ENCODE data around the gene ZBTB4. TPM values are rescaled to one million over a fixed set of nuclear protein-coding genes. Genes with fewer than 3 reads are reported as not detected.

Gene ZBTB4
- polyA plus RNA-seq, 1 donor from 2014 or later: 8.0 TPM

GRCh38 chr17:7480089-7480384, 606 bp upstream of the ZBTB4 start:
- peak overlapping the region; percentile 98 for H3K9ac ChIP-seq (ENCODE audit: low read length)
- peak overlapping the region; percentile 60 for H2AFZ ChIP-seq (ENCODE audit: low read depth, low read length)
- no peaks in the 10 kb centered on the region for H3K9me3 ChIP-seq (ENCODE audit: low read length)
- peaks cover 51% of the 10 kb centered on the region for H3K79me2 ChIP-seq (replicated peaks; ENCODE audit: insufficient read depth, low read length)
- H3K27me3 ChIP-seq (ENCODE audit: insufficient read depth, low read depth, low read length): no peaks in the 10 kb centered on the region
- peak overlapping the region; percentile 91 for H3K4me3 ChIP-seq (ENCODE audit: low read length)
- H3K9me2 ChIP-seq (ENCODE audit: insufficient read depth, low read length): no peaks in the 10 kb centered on the region
- no peaks in the 10 kb centered on the region for H3K36me3 ChIP-seq (ENCODE audit: insufficient read depth, low read length)
- peak overlapping the region; percentile 97 for H3K27ac ChIP-seq (ENCODE audit: low read length)
- H3F3A ChIP-seq (ENCODE audit: insufficient read depth, low read length, poor library complexity, severe bottlenecking): no peaks in the 10 kb centered on the region
- no peaks in the 10 kb centered on the region for H4K20me1 ChIP-seq (ENCODE audit: insufficient read depth)
- peak overlapping the region; percentile 87 for H3K4me2 ChIP-seq (ENCODE audit: low read length)
- TF ChIP-seq EZH2 (IDR thresholded peaks at IDR 0.05; ENCODE audit: borderline replicate concordance, insufficient read depth, low read length, poor library complexity, severe bottlenecking): no peak
- peak; percentile 39 for TF ChIP-seq TAF1 (IDR thresholded peaks at IDR 0.05; ENCODE audit: low read depth)
- peak; percentile 51 for TF ChIP-seq SMC3 (conservative IDR thresholded peaks at IDR 0.05; ENCODE audit: poor library complexity)
- TF ChIP-seq, protein P1, sequence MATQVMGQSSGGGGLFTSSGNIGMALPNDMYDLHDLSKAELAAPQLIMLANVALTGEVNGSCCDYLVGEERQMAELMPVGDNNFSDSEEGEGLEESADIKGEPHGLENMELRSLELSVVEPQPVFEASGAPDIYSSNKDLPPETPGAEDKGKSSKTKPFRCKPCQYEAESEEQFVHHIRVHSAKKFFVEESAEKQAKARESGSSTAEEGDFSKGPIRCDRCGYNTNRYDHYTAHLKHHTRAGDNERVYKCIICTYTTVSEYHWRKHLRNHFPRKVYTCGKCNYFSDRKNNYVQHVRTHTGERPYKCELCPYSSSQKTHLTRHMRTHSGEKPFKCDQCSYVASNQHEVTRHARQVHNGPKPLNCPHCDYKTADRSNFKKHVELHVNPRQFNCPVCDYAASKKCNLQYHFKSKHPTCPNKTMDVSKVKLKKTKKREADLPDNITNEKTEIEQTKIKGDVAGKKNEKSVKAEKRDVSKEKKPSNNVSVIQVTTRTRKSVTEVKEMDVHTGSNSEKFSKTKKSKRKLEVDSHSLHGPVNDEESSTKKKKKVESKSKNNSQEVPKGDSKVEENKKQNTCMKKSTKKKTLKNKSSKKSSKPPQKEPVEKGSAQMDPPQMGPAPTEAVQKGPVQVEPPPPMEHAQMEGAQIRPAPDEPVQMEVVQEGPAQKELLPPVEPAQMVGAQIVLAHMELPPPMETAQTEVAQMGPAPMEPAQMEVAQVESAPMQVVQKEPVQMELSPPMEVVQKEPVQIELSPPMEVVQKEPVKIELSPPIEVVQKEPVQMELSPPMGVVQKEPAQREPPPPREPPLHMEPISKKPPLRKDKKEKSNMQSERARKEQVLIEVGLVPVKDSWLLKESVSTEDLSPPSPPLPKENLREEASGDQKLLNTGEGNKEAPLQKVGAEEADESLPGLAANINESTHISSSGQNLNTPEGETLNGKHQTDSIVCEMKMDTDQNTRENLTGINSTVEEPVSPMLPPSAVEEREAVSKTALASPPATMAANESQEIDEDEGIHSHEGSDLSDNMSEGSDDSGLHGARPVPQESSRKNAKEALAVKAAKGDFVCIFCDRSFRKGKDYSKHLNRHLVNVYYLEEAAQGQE (IDR thresholded peaks at IDR 0.05; ENCODE audit: borderline replicate concordance): peak; percentile 57
- TF ChIP-seq EP300 (conservative IDR thresholded peaks at IDR 0.05; ENCODE audit: poor library complexity, severe bottlenecking): peak; percentile 15
- peak; percentile 45 for TF ChIP-seq MXI1 (conservative IDR thresholded peaks at IDR 0.05; ENCODE audit: poor library complexity, severe bottlenecking)

- Histone ChIP-seq H3K79me2 (replicated peaks; ENCODE audit: insufficient read depth, low read length) (peaks cover 53% of the 10 kb centered on the region), H3K27me3 (ENCODE audit: insufficient read depth, low read depth, low read length) (no peaks in the 10 kb centered on the region), H2AFZ (ENCODE audit: low read depth, low read length) (no peak overlapping the region), H3K9me2 (ENCODE audit: insufficient read depth, low read length) (no peaks in the 10 kb centered on the region), H3K4me3 (ENCODE audit: low read length) (peak overlapping the region; percentile 91), H3K9me3 (ENCODE audit: low read length) (no peaks in the 10 kb centered on the region), H3K4me2 (ENCODE audit: low read length) (peak overlapping the region; percentile 94), H3K27ac (ENCODE audit: low read length) (peak overlapping the region; percentile 97), H3K36me3 (ENCODE audit: insufficient read depth, low read length) (no peaks in the 10 kb centered on the region), H3F3A (ENCODE audit: insufficient read depth, low read length, poor library complexity, severe bottlenecking) (no peaks in the 10 kb centered on the region), H3K9ac (ENCODE audit: low read length) (peak overlapping the region; percentile 98), H4K20me1 (ENCODE audit: insufficient read depth) (no peaks in the 10 kb centered on the region)
- TF ChIP-seq, protein P1 (IDR thresholded peaks at IDR 0.05; ENCODE audit: borderline replicate concordance): no peak
- TF ChIP-seq TAF1 (IDR thresholded peaks at IDR 0.05; ENCODE audit: low read depth) (no peak), EZH2 (IDR thresholded peaks at IDR 0.05; ENCODE audit: borderline replicate concordance, insufficient read depth, low read length, poor library complexity, severe bottlenecking) (no peak), SMC3 (conservative IDR thresholded peaks at IDR 0.05; ENCODE audit: poor library complexity) (no peak), POLR2AphosphoS5 (IDR thresholded peaks at IDR 0.05) (no peak), EP300 (conservative IDR thresholded peaks at IDR 0.05; ENCODE audit: poor library complexity, severe bottlenecking) (peak; percentile 16), MXI1 (conservative IDR thresholded peaks at IDR 0.05; ENCODE audit: poor library complexity, severe bottlenecking) (peak; percentile 70)
- TF ChIP-seq, protein P2, sequence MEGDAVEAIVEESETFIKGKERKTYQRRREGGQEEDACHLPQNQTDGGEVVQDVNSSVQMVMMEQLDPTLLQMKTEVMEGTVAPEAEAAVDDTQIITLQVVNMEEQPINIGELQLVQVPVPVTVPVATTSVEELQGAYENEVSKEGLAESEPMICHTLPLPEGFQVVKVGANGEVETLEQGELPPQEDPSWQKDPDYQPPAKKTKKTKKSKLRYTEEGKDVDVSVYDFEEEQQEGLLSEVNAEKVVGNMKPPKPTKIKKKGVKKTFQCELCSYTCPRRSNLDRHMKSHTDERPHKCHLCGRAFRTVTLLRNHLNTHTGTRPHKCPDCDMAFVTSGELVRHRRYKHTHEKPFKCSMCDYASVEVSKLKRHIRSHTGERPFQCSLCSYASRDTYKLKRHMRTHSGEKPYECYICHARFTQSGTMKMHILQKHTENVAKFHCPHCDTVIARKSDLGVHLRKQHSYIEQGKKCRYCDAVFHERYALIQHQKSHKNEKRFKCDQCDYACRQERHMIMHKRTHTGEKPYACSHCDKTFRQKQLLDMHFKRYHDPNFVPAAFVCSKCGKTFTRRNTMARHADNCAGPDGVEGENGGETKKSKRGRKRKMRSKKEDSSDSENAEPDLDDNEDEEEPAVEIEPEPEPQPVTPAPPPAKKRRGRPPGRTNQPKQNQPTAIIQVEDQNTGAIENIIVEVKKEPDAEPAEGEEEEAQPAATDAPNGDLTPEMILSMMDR (IDR thresholded peaks at IDR 0.05; ENCODE audit: poor library complexity, severe bottlenecking): no peak
Measured at GRCh38 chr17:7478276-7479212, 887 bp downstream of the ZBTB4 start.

Measured in neural cell (in vitro differentiated cells).